HG03139 (cell line): ENCODE results near the gene TRIM9.
"Not testable (repeated sequence)": the region's sequence is repeated elsewhere in the genome, so short reads cannot be mapped to it uniquely, and the experiment has no call there.

ENCODE experiments used
- ATAC-seq: cut with Tn5 transposase; IDR thresholded peaks from one replicate; pipeline ENCODE4 v1.9.1; 2021; ENCODE audit not compliant: unreplicated experiment

Gene TRIM9

GRCh38 chr14:50967790-50968189 is 127.1 kb downstream of the TRIM9 start:
- no peak for ATAC-seq

GRCh38 chr14:50967103-50967502 is 127.8 kb downstream of the TRIM9 start:
- ATAC-seq = no peak

DNA sequence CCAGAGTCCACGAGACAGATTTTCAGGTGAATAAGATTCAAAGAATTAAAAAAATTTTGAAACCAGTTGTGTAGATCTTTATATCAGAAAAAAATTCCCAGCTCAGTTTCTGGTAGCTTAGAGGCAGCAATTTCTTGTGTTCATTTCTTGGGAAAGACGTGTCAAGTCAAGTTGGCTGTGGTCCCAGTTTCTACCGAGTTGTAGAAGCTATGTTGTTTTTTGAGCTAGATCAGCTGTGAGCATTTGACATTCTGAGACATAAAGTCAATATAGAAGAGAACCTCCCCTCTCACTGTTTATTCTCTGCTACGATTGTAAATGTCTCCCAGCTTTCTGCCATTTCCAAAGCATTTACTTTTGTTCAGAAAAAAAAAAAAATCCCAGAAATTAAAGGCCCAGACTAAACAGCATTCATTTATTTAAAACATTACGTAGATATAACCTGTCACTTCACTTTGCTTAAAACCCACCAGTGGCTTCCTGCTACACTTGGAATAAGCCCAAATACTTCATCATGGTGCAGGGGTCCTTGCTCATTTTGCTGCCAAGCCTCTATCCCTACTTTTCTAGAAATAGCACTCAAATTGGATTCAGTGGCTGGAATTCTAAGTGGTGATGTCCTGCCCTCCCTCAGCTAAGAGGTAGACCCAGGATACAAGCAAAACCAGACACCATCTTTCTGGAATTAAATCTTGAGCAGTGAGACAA is 130.1 kb downstream of the TRIM9 start:
- ATAC-seq = no peak

DNA sequence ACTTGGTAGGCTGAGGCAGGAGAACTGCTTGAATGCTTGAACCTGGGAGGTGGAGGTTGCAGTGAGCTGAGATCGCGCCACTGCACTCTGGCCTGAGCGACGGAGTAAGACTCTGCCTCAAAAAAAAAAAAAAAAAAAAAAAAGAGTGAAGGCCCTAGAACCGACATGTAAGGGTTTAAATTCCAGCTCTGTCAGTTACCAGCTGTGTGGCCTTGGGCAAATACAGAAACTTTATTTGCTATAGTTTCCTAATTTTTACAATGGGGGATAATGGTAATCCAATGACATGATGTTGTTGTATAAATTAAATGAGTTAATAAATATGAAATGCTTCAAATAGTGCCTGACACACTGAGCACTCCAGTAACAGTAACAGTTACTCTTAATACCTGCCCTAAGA is 131.0 kb downstream of the TRIM9 start:
- no peak for ATAC-seq

- no peak for ATAC-seq
These were observed 133.2 kb downstream of the TRIM9 start for GRCh38 chr14:50961605-50962221.

DNA sequence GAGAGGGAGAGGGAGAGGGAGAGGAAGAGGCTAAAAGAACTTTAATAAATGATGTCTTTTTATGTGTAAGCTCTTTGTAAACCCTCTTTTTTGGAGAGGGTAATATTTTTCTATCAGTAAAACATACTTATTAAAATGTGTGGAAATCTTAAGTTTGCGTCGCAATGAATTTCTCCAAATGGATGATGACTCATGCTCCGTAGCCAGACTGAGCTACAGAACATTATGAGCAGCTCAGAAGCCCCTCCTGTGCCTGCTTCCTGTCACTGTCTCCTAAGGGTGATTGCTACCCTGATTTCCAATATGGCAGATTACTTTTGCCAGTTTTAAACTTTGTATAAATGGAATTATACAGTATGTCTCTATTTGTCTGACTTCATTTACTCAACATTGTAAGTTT is 137.6 kb downstream of the TRIM9 start:
- ATAC-seq = no peak

GRCh38 chr14:50956421-50956820 is 138.5 kb downstream of the TRIM9 start:
- ATAC-seq = not testable (repeated sequence)

- ATAC-seq = no peak
These were observed 139.4 kb downstream of the TRIM9 start for GRCh38 chr14:50955373-50956043.

GRCh38 chr14:50954811-50955372 is 140.0 kb downstream of the TRIM9 start:
- ATAC-seq = no peak

- ATAC-seq = no peak
These were observed 141.4 kb downstream of the TRIM9 start for GRCh38 chr14:50953502-50953901.

DNA sequence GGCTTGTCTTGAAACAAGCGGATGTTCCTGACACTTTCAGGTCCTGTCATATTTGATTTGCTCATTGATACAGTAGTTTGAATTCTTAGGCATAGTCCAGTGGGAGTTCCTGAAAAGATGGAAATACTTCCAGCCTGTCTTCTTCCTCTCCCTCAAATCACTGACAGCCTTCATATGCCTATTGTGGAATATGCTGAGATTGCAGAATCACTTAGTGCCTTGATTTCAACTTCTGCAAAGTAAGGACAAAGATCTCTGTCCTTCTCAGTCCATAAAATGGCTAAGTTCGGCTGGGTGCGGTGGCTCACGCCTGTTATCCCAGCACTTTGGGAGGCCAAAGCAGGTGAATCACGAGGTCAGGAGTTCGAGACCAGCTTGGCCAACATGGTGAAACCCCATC is 143.9 kb downstream of the TRIM9 start:
- no peak for ATAC-seq

DNA sequence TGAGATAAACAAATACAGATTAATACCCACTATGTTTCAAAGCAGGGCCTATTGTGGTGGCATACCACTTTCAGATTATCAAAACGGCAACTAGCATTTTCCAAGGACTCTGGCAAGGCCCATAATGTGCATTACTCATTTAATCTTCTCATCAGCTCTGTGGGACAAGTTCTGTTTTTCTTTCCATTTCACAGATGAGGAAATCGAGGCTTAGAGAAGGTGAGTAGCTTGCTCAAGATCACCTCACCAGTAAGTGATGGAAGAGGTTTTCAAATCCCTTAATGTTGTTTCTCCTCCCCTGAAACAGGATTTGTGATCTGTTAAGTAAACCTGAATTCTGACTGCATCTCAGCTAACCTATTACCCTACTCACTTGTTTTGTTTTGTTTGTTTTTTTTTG is 146.7 kb downstream of the TRIM9 start:
- ATAC-seq = no peak

GRCh38 chr14:50947446-50947845 is 147.5 kb downstream of the TRIM9 start:
- ATAC-seq = no peak

DNA sequence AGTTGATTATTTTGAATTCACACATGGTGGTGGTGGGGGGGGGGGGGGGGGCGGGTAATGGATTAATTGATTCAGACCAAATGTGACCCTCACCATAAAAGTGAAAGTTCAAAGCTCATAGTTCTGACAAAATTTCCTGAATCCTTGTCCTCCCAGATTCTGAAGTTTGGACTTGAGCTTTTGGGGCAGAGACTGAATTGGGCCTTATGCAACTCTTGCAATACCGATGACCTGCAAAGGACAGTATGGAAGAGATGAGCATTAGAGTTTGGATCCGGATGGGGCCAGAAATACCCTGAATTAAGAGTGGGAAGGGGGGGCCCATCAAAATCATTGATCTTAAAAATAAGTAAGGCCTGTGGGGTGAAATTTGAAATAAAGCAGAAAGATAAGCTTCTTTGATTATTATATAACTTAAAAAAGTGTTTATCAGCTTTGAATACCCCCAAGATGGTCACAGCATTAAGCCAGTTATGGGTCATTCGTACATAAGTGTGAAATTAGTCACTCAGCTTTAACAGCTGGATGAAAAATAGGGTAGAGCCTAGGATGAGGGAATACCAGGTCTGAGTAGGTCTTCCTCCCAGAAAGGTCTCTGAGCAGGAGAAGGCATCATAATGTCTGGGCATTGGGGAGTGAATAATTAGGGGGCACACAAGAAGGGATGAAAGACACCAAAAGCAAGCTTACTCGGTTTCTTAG is 148.5 kb downstream of the TRIM9 start:
- ATAC-seq = no peak

DNA sequence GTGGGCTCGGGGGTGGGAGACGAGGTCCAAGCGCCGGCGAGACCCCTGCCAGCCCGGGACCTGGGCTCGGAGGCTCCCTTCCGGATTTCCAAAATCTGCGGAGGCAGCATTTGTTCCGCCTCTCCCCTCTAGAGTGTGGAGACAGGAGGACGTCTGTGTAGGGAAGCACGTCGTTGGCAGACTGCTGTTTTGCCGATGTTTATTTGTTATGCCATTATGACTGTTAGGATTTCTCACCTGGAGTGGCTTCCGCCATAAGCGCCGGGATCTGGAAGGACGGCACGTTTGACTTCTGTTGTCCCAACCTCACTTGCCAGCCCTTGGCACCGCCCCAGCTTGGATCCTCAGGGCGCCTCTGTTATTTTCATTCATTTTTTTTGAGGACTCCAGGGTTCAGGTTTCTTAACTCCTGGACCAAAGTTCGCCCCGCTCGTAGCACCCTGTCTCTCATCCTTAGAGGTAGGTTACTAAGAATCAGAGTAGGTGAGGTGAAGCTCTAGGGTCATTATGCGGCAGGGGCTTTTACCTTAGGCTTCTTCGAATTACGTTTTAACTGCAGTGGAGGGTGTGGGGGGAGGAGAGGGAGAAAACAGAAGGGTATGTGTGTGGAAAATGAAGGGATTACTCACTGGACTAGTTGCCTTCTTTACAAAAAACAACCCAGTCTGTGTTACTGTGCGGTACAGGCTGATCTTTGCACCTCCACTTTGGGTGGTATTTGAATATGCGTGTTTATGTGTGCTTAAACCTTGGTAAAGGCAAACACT is 150.1 kb downstream of the TRIM9 start:
- no peak for ATAC-seq

DNA sequence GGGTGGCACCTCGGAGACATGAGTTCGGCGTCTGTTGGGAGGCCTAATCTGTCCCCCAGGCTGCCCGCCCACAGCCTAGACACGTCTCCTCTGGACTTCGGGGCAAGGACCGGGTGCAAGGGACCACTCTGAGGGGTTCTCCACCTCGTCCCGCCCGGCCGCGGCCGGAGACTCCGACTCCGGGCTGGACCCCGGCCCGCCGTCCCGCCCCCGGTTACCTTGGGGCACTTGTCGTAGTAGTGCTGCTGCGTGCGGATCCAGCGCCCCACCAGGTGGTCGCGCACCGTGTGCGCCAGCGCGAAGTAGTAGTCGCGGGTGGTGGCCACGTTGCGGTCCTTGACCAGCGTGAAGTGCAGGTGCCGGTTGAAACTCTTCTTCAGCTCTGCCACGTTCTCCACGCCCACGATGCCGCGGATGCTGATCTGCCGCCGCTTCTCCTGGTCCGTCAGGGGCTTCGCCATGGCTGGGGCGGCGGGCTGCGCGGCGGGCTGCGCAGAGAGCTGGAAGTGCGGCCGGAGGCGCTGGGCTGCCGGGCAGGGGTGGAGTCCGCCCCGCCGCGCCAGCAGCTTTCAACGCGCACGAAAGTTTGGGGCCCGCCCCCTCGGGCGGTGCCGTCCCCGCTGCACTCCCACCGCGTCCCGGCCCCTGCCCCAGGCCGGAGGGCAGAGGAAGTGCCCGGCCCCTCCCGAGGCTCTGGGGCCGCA is 150.8 kb downstream of the TRIM9 start, which contains the start of gene PYGL:
TSS of gene PYGL (minus strand) at position 541 of the 704 bp plus-strand sequence. CDS start at position 461, 80 bp downstream.
- ATAC-seq = no peak

- ATAC-seq = no peak
These were observed 151.5 kb downstream of the TRIM9 start for GRCh38 chr14:50943261-50943942.

GRCh38 chr14:50941638-50942037 is 153.3 kb downstream of the TRIM9 start:
- ATAC-seq = not testable (repeated sequence)

GRCh38 chr14:50941151-50941550 is 153.8 kb downstream of the TRIM9 start:
- ATAC-seq = no peak
